Parathyroid adenoma (tissue), 2 donors: ENCODE data around the gene CHRNA5.

ENCODE experiments used
- H2AFZ ChIP-seq: fragments of 300-600 bp; sonication (generic); one replicate; pipeline ENCODE4 v1.7.0; 2017; ENCODE audit warnings: antibody characterized with exemption, mild to moderate bottlenecking
- H3K27ac ChIP-seq: fragments of 300-600 bp; sonication (generic); one replicate; pipeline ENCODE4 v1.7.0; 2017
- H3K27me3 ChIP-seq: fragments of 300-600 bp; sonication (generic); one replicate; pipeline ENCODE4 v1.7.0; 2017; ENCODE audit warnings: low read length; ENCODE audit not compliant: control insufficient read depth, insufficient read depth
- H3K36me3 ChIP-seq: fragments of 300-600 bp; sonication (generic); one replicate; pipeline ENCODE4 v1.7.0; 2017; ENCODE audit warnings: low read length; ENCODE audit not compliant: control insufficient read depth, insufficient read depth
- H3K4me1 ChIP-seq: fragments of 300-600 bp; sonication (generic); one replicate; pipeline ENCODE4 v1.7.0; 2017; ENCODE audit warnings: control low read depth
- H3K4me2 ChIP-seq: fragments of 300-600 bp; sonication (generic); one replicate; pipeline ENCODE4 v1.7.0; 2017; ENCODE audit warnings: low read length
- H3K4me3 ChIP-seq: fragments of 300-600 bp; sonication (generic); one replicate; pipeline ENCODE4 v1.7.0; 2017; ENCODE audit warnings: low read depth, low read length
- H3K79me2 ChIP-seq: fragments of 300-600 bp; sonication (generic); one replicate; pipeline ENCODE4 v1.7.0; 2017; ENCODE audit warnings: control low read depth
- H3K9ac ChIP-seq: fragments of 300-600 bp; sonication (generic); one replicate; pipeline ENCODE4 v1.7.0; 2017; ENCODE audit warnings: mild to moderate bottlenecking
- H3K9me3 ChIP-seq: fragments of 300-600 bp; sonication (generic); one replicate; pipeline ENCODE4 v1.7.0; 2017; ENCODE audit warnings: low read length; ENCODE audit not compliant: control insufficient read depth
- TF ChIP-seq, protein P1 (sequence below): fragments of 300-600 bp; sonication (generic); IDR thresholded peaks from one replicate; pipeline ENCODE4 v1.7.0; 2017; ENCODE audit warnings: antibody characterized with exemption, mild to moderate bottlenecking
- donor health status: primary hyperparathyroidism.

CHRNA5 gene

DNA sequence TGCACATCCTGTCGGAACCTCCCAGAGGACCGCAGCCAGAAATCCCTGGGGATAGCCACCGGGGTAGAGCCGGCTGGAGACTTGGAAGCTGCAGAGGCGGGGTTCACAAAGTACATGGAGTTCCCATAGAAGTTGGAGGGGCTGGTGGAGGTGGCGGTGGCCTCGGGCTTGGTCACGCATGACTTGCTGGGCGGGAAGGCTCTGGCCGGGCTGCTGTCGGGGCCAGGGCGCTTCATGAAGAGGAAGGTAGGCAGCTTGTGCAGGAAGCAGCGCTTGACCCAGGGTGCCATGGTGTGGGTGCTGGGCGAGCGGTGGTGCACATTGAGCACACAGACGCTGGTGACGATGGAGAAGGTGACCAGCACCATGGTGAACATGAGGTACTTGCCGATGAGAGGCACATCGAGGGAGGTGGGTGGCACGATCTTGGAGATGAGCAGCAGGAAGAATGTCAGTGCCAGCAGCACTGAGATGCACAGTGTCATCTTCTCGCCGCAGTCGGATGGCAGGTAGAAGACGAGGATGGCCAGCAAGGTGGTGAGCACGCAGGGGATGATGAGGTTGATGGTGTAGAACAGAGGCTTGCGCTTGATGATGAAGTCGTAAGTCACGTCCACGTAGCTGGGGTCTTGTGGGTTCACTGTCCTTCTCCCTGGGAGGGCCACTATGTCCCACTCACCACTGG is 63.9 kb downstream of the CHRNA5 start:
- Histone ChIP-seq H3K9me3 (no peaks in the 10 kb centered on the region), H3K4me2 (no peak overlapping the region), H3K9ac (no peak overlapping the region), H3K36me3 (no peaks in the 10 kb centered on the region), H3K27me3 (no peaks in the 10 kb centered on the region), H3K79me2 (no peaks in the 10 kb centered on the region), H3K4me1 (no peaks in the 10 kb centered on the region), H3K4me3 (no peak overlapping the region), H2AFZ (no peak overlapping the region), H3K27ac (no peak overlapping the region)
- TF ChIP-seq, protein P1, sequence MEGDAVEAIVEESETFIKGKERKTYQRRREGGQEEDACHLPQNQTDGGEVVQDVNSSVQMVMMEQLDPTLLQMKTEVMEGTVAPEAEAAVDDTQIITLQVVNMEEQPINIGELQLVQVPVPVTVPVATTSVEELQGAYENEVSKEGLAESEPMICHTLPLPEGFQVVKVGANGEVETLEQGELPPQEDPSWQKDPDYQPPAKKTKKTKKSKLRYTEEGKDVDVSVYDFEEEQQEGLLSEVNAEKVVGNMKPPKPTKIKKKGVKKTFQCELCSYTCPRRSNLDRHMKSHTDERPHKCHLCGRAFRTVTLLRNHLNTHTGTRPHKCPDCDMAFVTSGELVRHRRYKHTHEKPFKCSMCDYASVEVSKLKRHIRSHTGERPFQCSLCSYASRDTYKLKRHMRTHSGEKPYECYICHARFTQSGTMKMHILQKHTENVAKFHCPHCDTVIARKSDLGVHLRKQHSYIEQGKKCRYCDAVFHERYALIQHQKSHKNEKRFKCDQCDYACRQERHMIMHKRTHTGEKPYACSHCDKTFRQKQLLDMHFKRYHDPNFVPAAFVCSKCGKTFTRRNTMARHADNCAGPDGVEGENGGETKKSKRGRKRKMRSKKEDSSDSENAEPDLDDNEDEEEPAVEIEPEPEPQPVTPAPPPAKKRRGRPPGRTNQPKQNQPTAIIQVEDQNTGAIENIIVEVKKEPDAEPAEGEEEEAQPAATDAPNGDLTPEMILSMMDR = no peak

DNA sequence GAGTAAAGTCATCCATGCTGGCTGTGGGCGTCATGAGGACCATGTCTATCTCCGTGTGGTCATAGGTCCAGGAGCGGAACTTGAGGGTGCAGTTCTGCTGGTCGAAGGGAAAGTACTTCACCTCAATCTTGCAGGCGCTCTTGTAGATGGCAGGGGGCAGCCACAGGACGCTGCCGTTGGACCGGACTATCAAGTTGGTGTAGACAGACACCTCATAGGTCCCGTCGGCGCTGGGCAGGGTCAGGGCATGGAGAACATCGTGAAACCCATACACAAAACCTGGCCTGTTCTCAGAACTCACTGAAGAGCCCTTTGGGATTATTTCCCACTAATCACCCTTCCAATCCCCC is 64.4 kb downstream of the CHRNA5 start:
- Histone ChIP-seq H3K27ac (no peak overlapping the region), H3K9me3 (no peaks in the 10 kb centered on the region), H3K4me1 (no peaks in the 10 kb centered on the region), H3K79me2 (no peaks in the 10 kb centered on the region), H3K4me3 (no peak overlapping the region), H3K36me3 (no peaks in the 10 kb centered on the region), H3K9ac (no peak overlapping the region), H3K4me2 (no peak overlapping the region), H2AFZ (no peak overlapping the region), H3K27me3 (no peaks in the 10 kb centered on the region)
- TF ChIP-seq, protein P1 = no peak

- Histone ChIP-seq H3K27me3 (no peaks in the 10 kb centered on the region), H3K4me2 (no peak overlapping the region), H3K27ac (no peak overlapping the region), H3K9ac (no peak overlapping the region), H3K79me2 (no peaks in the 10 kb centered on the region), H3K36me3 (no peaks in the 10 kb centered on the region), H2AFZ (no peak overlapping the region), H3K4me1 (no peaks in the 10 kb centered on the region), H3K9me3 (no peaks in the 10 kb centered on the region), H3K4me3 (no peak overlapping the region)
- TF ChIP-seq, protein P1 = no peak
Measured at GRCh38 chr15:78630886-78631633, 65.7 kb downstream of the CHRNA5 start.

DNA sequence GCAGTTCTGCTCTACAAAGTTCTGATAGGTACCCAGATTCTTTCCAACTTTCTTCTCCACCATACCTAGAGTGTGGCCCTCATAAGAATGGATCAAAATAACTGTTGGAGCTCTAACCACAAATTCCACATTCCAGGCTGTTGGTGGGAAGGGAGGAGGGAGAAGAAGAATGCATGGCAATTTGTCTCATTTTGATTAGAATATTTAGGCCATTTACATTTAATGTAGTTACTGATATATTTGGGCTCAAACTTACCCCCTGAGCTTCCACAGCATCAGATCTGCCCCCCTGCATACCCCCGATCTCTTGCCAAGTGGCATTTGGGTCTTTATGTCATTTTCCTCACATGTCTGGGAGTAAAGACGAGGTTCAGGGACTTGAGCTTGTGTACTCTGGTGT is 68.0 kb downstream of the CHRNA5 start:
- no peaks in the 10 kb centered on the region for H3K36me3 ChIP-seq
- H3K4me1 ChIP-seq = no peaks in the 10 kb centered on the region
- no peaks in the 10 kb centered on the region for H3K27me3 ChIP-seq
- TF ChIP-seq, protein P1 = no peak
- H2AFZ ChIP-seq = no peak overlapping the region
- H3K9ac ChIP-seq = no peak overlapping the region
- no peak overlapping the region for H3K4me3 ChIP-seq
- H3K9me3 ChIP-seq = no peaks in the 10 kb centered on the region
- H3K79me2 ChIP-seq = no peaks in the 10 kb centered on the region
- H3K27ac ChIP-seq = no peak overlapping the region
- no peak overlapping the region for H3K4me2 ChIP-seq
